Measurements from ENCODE around the gene TENM3.

The TENM3 gene

DNA sequence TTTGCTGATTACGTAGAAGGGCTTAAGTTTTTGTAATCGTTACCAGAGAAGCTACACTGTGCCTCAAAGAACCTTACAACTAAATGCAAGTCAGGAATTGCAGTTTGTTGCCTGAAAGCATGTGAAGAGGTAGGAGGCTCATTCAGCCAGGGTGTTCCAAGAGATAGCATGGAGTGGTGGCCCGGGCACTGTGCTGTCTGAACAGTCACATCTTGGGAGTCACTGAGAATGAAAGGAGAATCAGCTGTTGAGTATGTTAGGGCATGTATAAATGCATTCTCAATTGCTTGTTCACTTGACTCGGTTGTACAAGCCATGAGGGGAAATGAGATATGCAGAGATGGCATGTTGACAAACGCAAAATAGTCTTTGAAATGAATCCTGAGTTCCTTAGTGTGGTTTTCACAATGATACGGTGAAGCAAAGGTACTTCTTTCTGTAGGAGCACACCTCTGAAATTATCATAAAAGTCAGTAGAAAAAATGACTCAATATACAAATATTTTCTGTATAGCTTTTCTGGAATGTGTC is 513.0 kb downstream of the TENM3 start:
- Histone ChIP-seq H4K20me1 (ENCODE audit: control insufficient read depth, insufficient read depth, low read depth, low read length) (no peaks in the 10 kb centered on the region), H3K9me2 (replicated peaks; ENCODE audit: control insufficient read depth, low read length) (no peaks in the 10 kb centered on the region), H3F3A (ENCODE audit: control insufficient read depth, insufficient read depth) (no peaks in the 10 kb centered on the region), H3K27ac (ENCODE audit: low read depth, low read length) (no peak overlapping the region), H3K79me2 (ENCODE audit: control insufficient read depth, low read length) (no peaks in the 10 kb centered on the region), H3K4me2 (ENCODE audit: low read length) (no peak overlapping the region), H3K36me3 (ENCODE audit: control insufficient read depth, low read length) (no peaks in the 10 kb centered on the region), H3K9me3 (ENCODE audit: control insufficient read depth, insufficient read depth, low read length) (no peaks in the 10 kb centered on the region), H3K4me1 (ENCODE audit: control insufficient read depth, low read length) (no peaks in the 10 kb centered on the region), H3K27me3 (ENCODE audit: control insufficient read depth, low read length) (no peaks in the 10 kb centered on the region), H3K4me3 (ENCODE audit: low read length) (no peak overlapping the region)
- TF ChIP-seq EZH2phosphoT487 (IDR thresholded peaks at IDR 0.05; ENCODE audit: borderline replicate concordance, low read length), result no peak
- TF ChIP-seq, protein P1, sequence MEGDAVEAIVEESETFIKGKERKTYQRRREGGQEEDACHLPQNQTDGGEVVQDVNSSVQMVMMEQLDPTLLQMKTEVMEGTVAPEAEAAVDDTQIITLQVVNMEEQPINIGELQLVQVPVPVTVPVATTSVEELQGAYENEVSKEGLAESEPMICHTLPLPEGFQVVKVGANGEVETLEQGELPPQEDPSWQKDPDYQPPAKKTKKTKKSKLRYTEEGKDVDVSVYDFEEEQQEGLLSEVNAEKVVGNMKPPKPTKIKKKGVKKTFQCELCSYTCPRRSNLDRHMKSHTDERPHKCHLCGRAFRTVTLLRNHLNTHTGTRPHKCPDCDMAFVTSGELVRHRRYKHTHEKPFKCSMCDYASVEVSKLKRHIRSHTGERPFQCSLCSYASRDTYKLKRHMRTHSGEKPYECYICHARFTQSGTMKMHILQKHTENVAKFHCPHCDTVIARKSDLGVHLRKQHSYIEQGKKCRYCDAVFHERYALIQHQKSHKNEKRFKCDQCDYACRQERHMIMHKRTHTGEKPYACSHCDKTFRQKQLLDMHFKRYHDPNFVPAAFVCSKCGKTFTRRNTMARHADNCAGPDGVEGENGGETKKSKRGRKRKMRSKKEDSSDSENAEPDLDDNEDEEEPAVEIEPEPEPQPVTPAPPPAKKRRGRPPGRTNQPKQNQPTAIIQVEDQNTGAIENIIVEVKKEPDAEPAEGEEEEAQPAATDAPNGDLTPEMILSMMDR (IDR thresholded peaks at IDR 0.05; ENCODE audit: low read depth, low read length, poor library complexity, severe bottlenecking), result no peak

DNA sequence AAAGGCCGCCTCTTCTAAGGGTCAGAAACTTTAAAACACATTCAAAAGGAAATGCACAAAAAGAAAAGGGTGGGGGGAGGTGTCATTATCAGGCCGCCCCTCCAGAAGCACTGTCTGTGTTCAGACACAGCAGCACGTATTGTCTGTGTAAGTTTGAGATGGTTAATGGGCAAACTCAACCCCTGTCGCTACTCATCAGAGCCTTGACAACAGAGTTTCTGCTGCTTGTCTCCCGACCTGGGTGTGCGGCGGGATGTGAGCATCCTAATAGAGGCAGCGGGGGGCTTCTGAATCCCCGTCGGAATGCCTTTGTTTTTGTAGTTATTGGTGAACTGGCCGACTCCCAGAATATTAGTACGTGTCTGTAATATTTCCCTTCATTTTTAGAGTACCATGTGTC is 515.1 kb downstream of the TENM3 start:
- Histone ChIP-seq H3K9me3 (ENCODE audit: control insufficient read depth, insufficient read depth, low read length) (no peaks in the 10 kb centered on the region), H3F3A (ENCODE audit: control insufficient read depth, insufficient read depth) (no peaks in the 10 kb centered on the region), H4K20me1 (ENCODE audit: control insufficient read depth, insufficient read depth, low read depth, low read length) (no peaks in the 10 kb centered on the region), H3K36me3 (ENCODE audit: control insufficient read depth, low read length) (no peaks in the 10 kb centered on the region), H3K79me2 (ENCODE audit: control insufficient read depth, low read length) (no peaks in the 10 kb centered on the region), H3K4me3 (ENCODE audit: low read length) (no peak overlapping the region), H3K27me3 (ENCODE audit: control insufficient read depth, low read length) (no peaks in the 10 kb centered on the region), H3K9me2 (replicated peaks; ENCODE audit: control insufficient read depth, low read length) (no peaks in the 10 kb centered on the region), H3K27ac (ENCODE audit: low read depth, low read length) (no peak overlapping the region), H3K4me2 (ENCODE audit: low read length) (no peak overlapping the region), H3K4me1 (ENCODE audit: control insufficient read depth, low read length) (no peaks in the 10 kb centered on the region)
- TF ChIP-seq EZH2phosphoT487 (IDR thresholded peaks at IDR 0.05; ENCODE audit: borderline replicate concordance, low read length), result no peak
- TF ChIP-seq, protein P1 (IDR thresholded peaks at IDR 0.05; ENCODE audit: low read depth, low read length, poor library complexity, severe bottlenecking), result no peak

DNA sequence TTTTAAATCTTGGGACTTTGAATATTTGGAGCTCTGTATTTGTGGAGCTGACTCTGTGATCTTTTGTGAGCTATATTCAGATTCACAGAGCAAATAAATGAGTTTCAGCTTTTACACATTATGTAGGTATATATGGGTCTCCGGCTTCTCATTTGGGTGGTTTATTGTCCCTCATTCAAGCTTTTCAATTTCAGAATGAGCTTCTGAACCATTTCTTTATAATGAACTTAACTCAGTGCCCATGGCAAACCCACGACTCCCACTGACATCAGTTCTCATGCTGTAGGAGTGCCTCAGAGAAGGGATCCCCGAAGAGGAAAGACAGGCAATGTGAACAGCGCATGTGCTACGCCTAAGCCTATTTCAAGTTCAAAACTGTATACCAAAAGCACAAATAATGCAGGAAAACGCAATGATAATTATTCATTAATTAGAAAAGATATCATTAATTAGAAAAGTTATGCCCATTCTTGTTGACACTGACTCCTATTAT is 517.4 kb downstream of the TENM3 start:
- no peaks in the 10 kb centered on the region for H3K9me3 ChIP-seq (ENCODE audit: control insufficient read depth, insufficient read depth, low read length)
- H3K4me1 ChIP-seq (ENCODE audit: control insufficient read depth, low read length), result no peaks in the 10 kb centered on the region
- no peaks in the 10 kb centered on the region for H3K27me3 ChIP-seq (ENCODE audit: control insufficient read depth, low read length)
- H3K36me3 ChIP-seq (ENCODE audit: control insufficient read depth, low read length), result no peaks in the 10 kb centered on the region
- TF ChIP-seq EZH2phosphoT487 (IDR thresholded peaks at IDR 0.05; ENCODE audit: borderline replicate concordance, low read length), result no peak
- TF ChIP-seq, protein P1 (IDR thresholded peaks at IDR 0.05; ENCODE audit: low read depth, low read length, poor library complexity, severe bottlenecking), result no peak
- no peaks in the 10 kb centered on the region for H4K20me1 ChIP-seq (ENCODE audit: control insufficient read depth, insufficient read depth, low read depth, low read length)
- H3K27ac ChIP-seq (ENCODE audit: low read depth, low read length), result no peak overlapping the region
- no peak overlapping the region for H3K4me3 ChIP-seq (ENCODE audit: low read length)
- no peaks in the 10 kb centered on the region for H3K79me2 ChIP-seq (ENCODE audit: control insufficient read depth, low read length)
- no peaks in the 10 kb centered on the region for H3K9me2 ChIP-seq (replicated peaks; ENCODE audit: control insufficient read depth, low read length)
- no peaks in the 10 kb centered on the region for H3F3A ChIP-seq (ENCODE audit: control insufficient read depth, insufficient read depth)
- no peak overlapping the region for H3K4me2 ChIP-seq (ENCODE audit: low read length)
